ENCODE results near the gene CCSER1. TPM values are rescaled to one million over a fixed set of nuclear protein-coding genes. Genes with fewer than 3 reads are reported as not detected.
"Not testable (repeated sequence)": the region's sequence is repeated elsewhere in the genome, so short reads cannot be mapped to it uniquely, and the experiment has no call there.

Gene CCSER1
- total RNA-seq, 4 donors from 2014 or later = 4.0 to 6.0 (median 4.8) TPM

DNA sequence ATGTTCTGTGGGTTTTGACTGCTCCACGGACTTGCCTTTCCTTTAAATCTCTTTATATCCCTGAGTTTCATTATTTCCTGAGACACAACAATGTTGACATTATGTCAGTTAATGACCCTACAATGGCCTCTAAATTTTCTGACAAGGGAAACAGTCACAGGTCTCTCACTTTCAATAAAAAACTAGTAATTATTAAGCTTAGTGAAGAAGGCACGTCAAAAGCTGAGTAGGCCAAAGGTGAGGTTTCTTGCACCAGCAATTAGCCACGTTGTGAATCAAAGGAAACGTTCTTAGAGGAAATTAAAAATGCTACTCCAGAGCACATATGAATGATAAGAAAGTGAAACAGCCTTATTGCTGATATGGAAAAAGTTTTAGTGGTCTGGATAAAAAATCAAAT is 1246.4 kb downstream of the CCSER1 start:
- Histone ChIP-seq H3K36me3 (no peaks in the 10 kb centered on the region), H3K9me3 (peaks cover 0 to 5% (median 0%) of the 10 kb centered on the region in 4 donors), H3K27ac (no peak overlapping the region), H3K4me3 (no peak overlapping the region), H3K27me3 (no peaks in the 10 kb centered on the region), H3K4me1 (no peaks in the 10 kb centered on the region)
- WGBS, 2 donors = 24 to 25% methylated on average over 4 of the region's 4 CpGs
- TF ChIP-seq POLR2A (IDR thresholded peaks at IDR 0.05) (no peak), EP300 (IDR thresholded peaks at IDR 0.05) (no peak)
- TF ChIP-seq, protein P1, sequence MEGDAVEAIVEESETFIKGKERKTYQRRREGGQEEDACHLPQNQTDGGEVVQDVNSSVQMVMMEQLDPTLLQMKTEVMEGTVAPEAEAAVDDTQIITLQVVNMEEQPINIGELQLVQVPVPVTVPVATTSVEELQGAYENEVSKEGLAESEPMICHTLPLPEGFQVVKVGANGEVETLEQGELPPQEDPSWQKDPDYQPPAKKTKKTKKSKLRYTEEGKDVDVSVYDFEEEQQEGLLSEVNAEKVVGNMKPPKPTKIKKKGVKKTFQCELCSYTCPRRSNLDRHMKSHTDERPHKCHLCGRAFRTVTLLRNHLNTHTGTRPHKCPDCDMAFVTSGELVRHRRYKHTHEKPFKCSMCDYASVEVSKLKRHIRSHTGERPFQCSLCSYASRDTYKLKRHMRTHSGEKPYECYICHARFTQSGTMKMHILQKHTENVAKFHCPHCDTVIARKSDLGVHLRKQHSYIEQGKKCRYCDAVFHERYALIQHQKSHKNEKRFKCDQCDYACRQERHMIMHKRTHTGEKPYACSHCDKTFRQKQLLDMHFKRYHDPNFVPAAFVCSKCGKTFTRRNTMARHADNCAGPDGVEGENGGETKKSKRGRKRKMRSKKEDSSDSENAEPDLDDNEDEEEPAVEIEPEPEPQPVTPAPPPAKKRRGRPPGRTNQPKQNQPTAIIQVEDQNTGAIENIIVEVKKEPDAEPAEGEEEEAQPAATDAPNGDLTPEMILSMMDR (IDR thresholded peaks at IDR 0.05) = no peak
- DNase-seq (ENCODE audit: low spot score in 2 of 2) = no peak

DNA sequence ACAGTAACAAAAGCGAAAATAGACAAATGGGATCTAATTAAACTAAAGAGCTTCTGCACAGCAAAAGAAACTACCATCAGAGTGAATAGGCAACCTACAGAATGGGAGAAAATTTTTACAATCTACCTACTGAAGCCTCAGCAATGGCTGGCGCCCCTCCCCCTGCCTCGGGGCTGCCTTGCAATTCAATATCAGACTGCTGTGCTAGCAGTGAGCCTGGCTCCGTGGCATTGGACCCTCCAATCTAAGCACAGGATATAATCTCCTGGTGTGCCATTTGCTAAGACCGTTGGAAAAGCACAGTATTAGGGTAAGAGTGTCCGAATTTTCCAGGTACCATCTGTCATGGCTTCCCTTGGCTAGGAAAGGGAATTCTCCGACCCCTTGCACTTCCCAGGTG is 1278.2 kb downstream of the CCSER1 start:
- H3K4me3 ChIP-seq; DNase-seq (ENCODE audit: low spot score in 2 of 2); H3K36me3 ChIP-seq; H3K4me1 ChIP-seq; H3K27me3 ChIP-seq; H3K27ac ChIP-seq: not testable (repeated sequence)
- H3K9me3 ChIP-seq = peaks cover 0 to 26% (median 4%) of the 10 kb centered on the region in 4 donors
- 87 to 91% methylated on average over 6 to 7 of the region's 7 CpGs for WGBS, 2 donors

DNA sequence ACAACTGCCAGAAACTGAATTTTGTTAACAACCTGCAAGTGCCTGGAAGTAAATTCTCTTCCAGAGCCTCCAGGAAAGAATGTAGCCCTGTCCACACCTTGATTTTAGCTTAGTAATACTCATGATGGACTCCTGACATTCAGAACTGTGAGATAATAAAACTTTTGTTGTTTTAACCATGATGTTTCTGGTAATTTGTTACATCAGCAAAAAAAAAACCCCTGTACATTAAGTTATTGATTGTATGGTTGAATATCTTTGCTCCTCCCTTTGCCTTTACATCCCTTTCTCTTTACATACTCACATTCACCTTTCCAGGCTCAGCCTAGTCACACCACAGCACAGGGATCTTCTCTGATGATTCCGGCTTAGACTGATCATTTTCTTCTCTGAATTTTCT is 1294.8 kb downstream of the CCSER1 start:
- Histone ChIP-seq H3K4me1 (no peaks in the 10 kb centered on the region), H3K27me3 (no peaks in the 10 kb centered on the region), H3K36me3 (no peaks in the 10 kb centered on the region), H3K9me3 (peaks cover 0 to 20% (median 3%) of the 10 kb centered on the region in 4 donors), H3K4me3 (no peak overlapping the region), H3K27ac (no peak overlapping the region)
- DNase-seq (ENCODE audit: low spot score in 2 of 2) = no peak
- TF ChIP-seq, protein P1 (IDR thresholded peaks at IDR 0.05) = no peak
- TF ChIP-seq POLR2A (IDR thresholded peaks at IDR 0.05) = no peak
- no peak for TF ChIP-seq EP300 (IDR thresholded peaks at IDR 0.05)
- WGBS, 2 donors = 90 to 92% methylated on average over 1 of the region's 1 CpG

DNA sequence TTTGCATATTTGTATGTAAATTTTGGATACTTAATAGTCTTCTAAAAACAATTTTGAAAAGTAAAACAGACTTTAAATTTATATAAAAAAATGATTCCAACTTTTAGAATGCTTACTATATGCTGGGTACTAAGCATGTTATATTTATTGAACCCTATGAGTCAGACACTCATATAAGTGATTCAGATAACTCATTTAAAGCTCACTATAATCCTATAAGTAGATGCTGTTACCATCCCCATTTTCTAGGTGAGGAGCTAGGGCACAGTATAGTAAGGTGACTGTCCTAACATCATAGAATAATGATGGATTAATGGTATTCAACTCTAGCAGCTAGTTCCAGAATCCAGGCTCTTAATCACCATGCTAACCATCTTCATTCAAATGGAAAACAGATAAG is 1299.5 kb downstream of the CCSER1 start:
- H3K36me3 ChIP-seq = no peaks in the 10 kb centered on the region
- DNase-seq (ENCODE audit: low spot score in 2 of 2) = no peak
- no peak overlapping the region for H3K27ac ChIP-seq
- H3K4me1 ChIP-seq = no peaks in the 10 kb centered on the region
- TF ChIP-seq EP300 (IDR thresholded peaks at IDR 0.05) = no peak
- TF ChIP-seq, protein P1 (IDR thresholded peaks at IDR 0.05) = no peak
- TF ChIP-seq POLR2A (IDR thresholded peaks at IDR 0.05) = no peak
- H3K27me3 ChIP-seq = no peaks in the 10 kb centered on the region
- H3K4me3 ChIP-seq = no peak overlapping the region
- H3K9me3 ChIP-seq = no peaks in the 10 kb centered on the region

DNA sequence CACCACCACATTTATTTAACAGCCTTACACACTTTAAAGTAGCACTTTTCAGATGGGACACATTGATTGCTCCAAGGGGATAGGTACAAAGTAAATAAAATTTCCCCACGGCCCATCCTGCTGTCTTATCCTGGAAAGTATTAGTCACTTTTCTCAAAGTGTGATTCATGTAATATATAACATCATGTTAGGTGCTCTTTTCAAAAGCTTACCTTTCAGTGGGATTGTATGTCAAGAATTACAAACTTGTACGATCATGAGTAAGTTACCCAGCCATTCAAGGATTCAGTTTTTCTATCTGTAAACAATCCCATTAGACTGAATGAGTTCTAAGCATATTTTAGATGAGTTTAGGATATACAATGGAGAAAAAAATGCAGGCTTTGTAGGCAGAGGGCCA is 1300.0 kb downstream of the CCSER1 start:
- no peak overlapping the region for H3K4me3 ChIP-seq
- H3K27ac ChIP-seq = no peak overlapping the region
- no peaks in the 10 kb centered on the region for H3K4me1 ChIP-seq
- TF ChIP-seq POLR2A (IDR thresholded peaks at IDR 0.05) (no peak), EP300 (IDR thresholded peaks at IDR 0.05) (no peak)
- TF ChIP-seq, protein P1 (IDR thresholded peaks at IDR 0.05) = no peak
- H3K9me3 ChIP-seq = no peaks in the 10 kb centered on the region
- no peaks in the 10 kb centered on the region for H3K27me3 ChIP-seq
- 74 to 77% methylated on average over 2 of the region's 2 CpGs for WGBS, 2 donors
- H3K36me3 ChIP-seq = no peaks in the 10 kb centered on the region
- no peak for DNase-seq (ENCODE audit: low spot score in 2 of 2)

DNA sequence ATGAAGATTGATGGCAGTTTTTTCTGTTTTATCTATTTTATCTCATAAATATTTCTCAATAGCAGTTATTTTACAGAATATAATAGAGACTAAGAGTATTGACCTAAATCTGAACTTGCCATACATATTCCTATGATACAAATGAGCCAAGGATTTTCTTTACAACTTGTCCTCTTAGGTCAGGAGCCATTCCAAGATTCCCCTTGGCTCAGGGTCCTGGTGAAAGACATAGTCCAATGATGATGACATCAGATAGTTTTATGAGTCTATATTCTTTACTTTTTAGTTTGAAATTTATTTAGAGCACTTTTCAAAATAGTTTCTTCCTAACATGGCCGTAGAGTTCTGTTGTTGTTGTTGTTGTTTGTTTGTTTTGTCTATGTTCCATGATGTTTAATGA is 1307.4 kb downstream of the CCSER1 start:
- DNase-seq (ENCODE audit: low spot score in 2 of 2) = no peak
- H3K4me1 ChIP-seq = no peaks in the 10 kb centered on the region
- no peaks in the 10 kb centered on the region for H3K27me3 ChIP-seq
- WGBS, 2 donors = 67 to 79% methylated on average over 1 of the region's 1 CpG
- no peak overlapping the region for H3K4me3 ChIP-seq
- no peaks in the 10 kb centered on the region for H3K36me3 ChIP-seq
- H3K27ac ChIP-seq = no peak overlapping the region
- TF ChIP-seq POLR2A (IDR thresholded peaks at IDR 0.05) = no peak
- TF ChIP-seq, protein P1 (IDR thresholded peaks at IDR 0.05) = no peak
- no peak for TF ChIP-seq EP300 (IDR thresholded peaks at IDR 0.05)
- peaks cover 0 to 5% (median 0%) of the 10 kb centered on the region in 4 donors for H3K9me3 ChIP-seq
